Measurements from ENCODE around the gene GNA12. TPM values are rescaled to one million over a fixed set of nuclear protein-coding genes. Genes with fewer than 3 reads are reported as not detected.
"Not testable (repeated sequence)": the region's sequence is repeated elsewhere in the genome, so short reads cannot be mapped to it uniquely, and the experiment has no call there.

Gene GNA12
- total RNA-seq, 4 donors from 2014 or later, result 11.0 to 68.5 (median 20.4) TPM

GRCh38 chr7:2729031-2729892 lies 114.8 kb downstream of the GNA12 start:
- Histone ChIP-seq H3K9me3 (no peaks in the 10 kb centered on the region), H3K27ac (peak overlapping the region in 3 of 4 donors; percentile 39 to 75 (median 60)), H3K4me3 (peak overlapping the region in 1 of 4 donors; percentile 9), H3K36me3 (peaks cover 0 to 13% (median 0%) of the 10 kb centered on the region in 3 donors), H3K4me1 (peaks cover 0 to 13% (median 0%) of the 10 kb centered on the region in 4 donors), H3K27me3 (no peaks in the 10 kb centered on the region)
- peak; percentile 12 to 49 (median 48) for DNase-seq
- TF ChIP-seq CTCF (IDR thresholded peaks at IDR 0.05) (no peak), POLR2A (IDR thresholded peaks at IDR 0.05) (no peak)

GRCh38 chr7:2728316-2729030 lies 115.6 kb downstream of the GNA12 start:
- Histone ChIP-seq H3K9me3 (no peaks in the 10 kb centered on the region), H3K36me3 (peaks cover 0 to 13% (median 0%) of the 10 kb centered on the region in 3 donors), H3K27ac (peak overlapping the region in 2 of 4 donors; percentile 60 to 75), H3K27me3 (no peaks in the 10 kb centered on the region), H3K4me3 (peak overlapping the region in 1 of 4 donors; percentile 9), H3K4me1 (peaks cover 0 to 12% (median 0%) of the 10 kb centered on the region in 4 donors)
- TF ChIP-seq POLR2A (IDR thresholded peaks at IDR 0.05) (no peak), CTCF (IDR thresholded peaks at IDR 0.05) (no peak)
- peak; percentile 12 to 44 (median 39) for DNase-seq

- Histone ChIP-seq H3K36me3 (peaks cover 0 to 13% (median 0%) of the 10 kb centered on the region in 3 donors), H3K4me1 (peaks cover 0 to 12% (median 0%) of the 10 kb centered on the region in 4 donors)
- not testable (repeated sequence) for H3K9me3 ChIP-seq, H3K27me3 ChIP-seq, H3K4me3 ChIP-seq, H3K27ac ChIP-seq
- peak in 2 of 3 donors; percentile 8 to 14 for DNase-seq
These were observed 116.9 kb downstream of the GNA12 start for GRCh38 chr7:2727206-2727605.

- peaks cover 0 to 12% (median 0%) of the 10 kb centered on the region in 3 donors for H3K36me3 ChIP-seq
- no peaks in the 10 kb centered on the region for H3K27me3 ChIP-seq
- no peak overlapping the region for H3K27ac ChIP-seq
- H3K4me3 ChIP-seq, result no peak overlapping the region
- H3K9me3 ChIP-seq, result no peaks in the 10 kb centered on the region
- no peak for TF ChIP-seq CTCF (IDR thresholded peaks at IDR 0.05)
- TF ChIP-seq POLR2A (IDR thresholded peaks at IDR 0.05), result no peak
- peaks cover 0 to 12% (median 0%) of the 10 kb centered on the region in 4 donors for H3K4me1 ChIP-seq
- peak in 2 of 3 donors; percentile 22 to 38 for DNase-seq
These were observed 117.6 kb downstream of the GNA12 start for GRCh38 chr7:2726316-2727018.

GRCh38 chr7:2725178-2726105 lies 118.7 kb downstream of the GNA12 start:
- Histone ChIP-seq H3K27ac (no peak overlapping the region), H3K4me1 (peaks cover 0 to 12% (median 0%) of the 10 kb centered on the region in 4 donors), H3K27me3 (no peaks in the 10 kb centered on the region), H3K36me3 (peaks cover 0 to 8% (median 0%) of the 10 kb centered on the region in 3 donors), H3K9me3 (no peaks in the 10 kb centered on the region), H3K4me3 (no peak overlapping the region)
- no peak for TF ChIP-seq CTCF (IDR thresholded peaks at IDR 0.05)
- TF ChIP-seq POLR2A (IDR thresholded peaks at IDR 0.05), result no peak
- DNase-seq, result peak in 1 of 3 donors; percentile 34
